ENCODE measurements around the gene LRRC42.

The LRRC42 gene

GRCh38 chr1:53906121-53906520 is 40.0 kb upstream of the LRRC42 start:
- DNase-seq (ENCODE audit: low read depth) = no peak
- no peak for TF ChIP-seq CTCF (conservative IDR thresholded peaks at IDR 0.05; ENCODE audit: low read length)
- H3K4me3 ChIP-seq (ENCODE audit: low read length) = no peak overlapping the region

DNA sequence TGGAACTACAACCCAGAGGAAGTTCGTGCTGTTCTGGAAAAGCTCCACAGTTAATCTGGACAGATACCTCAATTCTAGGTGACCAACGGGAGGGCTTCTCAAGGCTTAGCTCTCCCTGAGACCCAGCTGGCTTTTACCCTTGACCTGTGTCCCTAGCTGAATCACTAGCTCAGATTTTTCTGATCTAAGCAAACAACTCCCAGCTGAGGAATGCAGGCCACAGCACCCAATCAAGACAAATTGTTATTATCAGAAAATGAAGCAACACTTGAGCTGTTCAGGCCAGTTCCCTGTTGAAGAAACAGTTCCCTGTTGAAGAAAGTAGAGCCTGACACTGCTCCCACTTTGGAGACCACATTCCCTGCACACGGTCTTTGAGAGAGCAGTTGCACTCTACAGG is 36.2 kb upstream of the LRRC42 start:
- TF ChIP-seq CTCF (conservative IDR thresholded peaks at IDR 0.05; ENCODE audit: low read length) = no peak
- H3K4me3 ChIP-seq (ENCODE audit: low read length) = no peak overlapping the region
- DNase-seq (ENCODE audit: low read depth) = peak; percentile 23

DNA sequence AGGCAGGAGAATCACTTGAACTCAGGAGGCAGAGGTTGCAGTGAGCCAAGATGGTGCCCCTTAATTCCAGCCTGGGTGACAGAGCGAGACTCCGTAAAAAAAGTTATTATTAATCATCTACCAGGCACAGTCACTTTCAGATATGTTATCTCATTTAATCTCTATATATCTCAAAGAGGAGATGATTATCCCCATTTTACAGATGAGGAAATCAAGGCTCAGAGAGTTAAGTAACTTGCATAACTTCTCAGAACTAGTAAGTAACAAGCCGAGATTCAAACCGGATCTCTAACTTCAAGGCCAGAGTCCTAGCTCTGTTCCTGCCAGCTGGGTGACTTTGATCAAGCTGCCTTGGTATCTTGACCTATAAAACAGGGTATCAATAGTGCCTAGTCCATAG is 34.7 kb upstream of the LRRC42 start:
- no peak for DNase-seq (ENCODE audit: low read depth)
- TF ChIP-seq CTCF (conservative IDR thresholded peaks at IDR 0.05; ENCODE audit: low read length) = no peak
- no peak overlapping the region for H3K4me3 ChIP-seq (ENCODE audit: low read length)

DNA sequence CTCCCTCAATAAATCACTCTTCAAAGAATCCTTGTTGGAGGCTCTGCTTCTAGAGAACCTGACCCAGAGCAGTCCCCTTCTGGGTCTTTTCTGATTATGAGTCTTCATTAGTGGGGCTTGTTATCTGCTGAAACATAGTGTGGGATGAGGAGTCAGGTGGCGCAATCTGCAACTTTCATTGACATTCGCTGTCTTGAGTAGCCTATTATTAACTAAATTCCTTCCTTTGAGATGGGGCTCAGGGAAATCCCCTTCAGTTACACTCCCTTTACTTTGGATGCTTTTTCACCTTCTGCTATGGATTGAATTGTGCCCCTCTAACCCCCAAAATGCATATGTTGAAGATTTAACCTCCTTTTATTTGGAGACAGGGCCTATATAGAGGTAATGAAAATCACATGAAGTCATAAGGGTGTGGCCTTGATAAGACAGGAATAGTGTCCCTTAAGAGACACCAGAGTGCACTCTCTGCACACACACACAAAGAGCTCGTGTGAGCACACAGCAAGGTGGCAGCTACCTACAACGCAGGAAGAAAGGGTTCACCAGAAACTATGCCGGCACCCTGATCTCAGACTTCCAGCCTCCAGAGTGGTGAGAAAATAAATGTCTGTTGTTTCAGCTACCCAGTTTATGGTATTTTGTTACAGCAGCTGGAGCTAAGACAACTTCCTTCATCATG is 32.7 kb upstream of the LRRC42 start:
- DNase-seq (ENCODE audit: low read depth) = no peak
- no peak for TF ChIP-seq CTCF (conservative IDR thresholded peaks at IDR 0.05; ENCODE audit: low read length)
- H3K4me3 ChIP-seq (ENCODE audit: low read length) = no peak overlapping the region

DNA sequence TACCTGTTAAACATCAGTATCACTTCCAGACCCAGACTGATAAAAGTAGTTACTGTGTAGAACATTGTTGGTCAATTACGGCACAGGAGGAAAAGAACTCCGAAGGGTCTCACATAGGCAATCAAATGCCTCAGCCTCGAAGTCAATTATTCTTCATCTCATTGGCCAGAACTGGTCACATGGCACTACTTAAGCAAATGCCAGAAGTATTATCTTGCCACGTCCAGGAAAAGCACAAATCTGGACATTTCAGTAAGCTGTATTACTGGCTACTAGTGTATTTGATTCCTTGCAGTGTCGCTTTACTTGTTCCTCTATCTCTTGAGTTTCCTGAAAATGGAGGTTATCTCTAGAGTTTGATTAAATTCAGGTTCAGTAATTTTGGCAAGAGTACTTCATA is 27.8 kb upstream of the LRRC42 start:
- DNase-seq (ENCODE audit: low read depth) = no peak
- TF ChIP-seq CTCF (conservative IDR thresholded peaks at IDR 0.05; ENCODE audit: low read length) = no peak
- H3K4me3 ChIP-seq (ENCODE audit: low read length) = no peak overlapping the region

DNA sequence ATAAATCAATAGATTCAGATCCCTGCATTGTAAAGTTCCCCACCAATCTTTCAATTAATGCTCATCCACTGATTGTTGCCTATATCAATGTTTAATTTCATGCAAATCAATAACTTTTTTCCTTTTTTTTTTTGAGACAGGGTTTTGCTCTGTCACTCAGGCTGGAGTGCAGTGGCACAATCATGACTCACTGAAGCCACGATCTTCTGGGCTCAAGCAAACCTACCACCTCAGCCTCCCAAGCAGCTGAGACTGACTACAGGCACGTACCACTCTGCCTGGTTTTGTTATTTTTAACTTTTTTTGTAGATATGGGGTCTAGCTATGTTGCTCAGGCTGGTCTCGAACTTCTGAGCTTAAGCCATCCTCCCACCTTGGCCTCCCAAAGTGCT is 26.5 kb upstream of the LRRC42 start:
- no peak for TF ChIP-seq CTCF (conservative IDR thresholded peaks at IDR 0.05; ENCODE audit: low read length)
- DNase-seq (ENCODE audit: low read depth) = peak; percentile 17
- H3K4me3 ChIP-seq (ENCODE audit: low read length) = no peak overlapping the region

GRCh38 chr1:53927376-53927881 is 18.7 kb upstream of the LRRC42 start:
- no peak for DNase-seq (ENCODE audit: low read depth)
- no peak for TF ChIP-seq CTCF (conservative IDR thresholded peaks at IDR 0.05; ENCODE audit: low read length)
- H3K4me3 ChIP-seq (ENCODE audit: low read length) = no peak overlapping the region

Data from AG10803 (cell line).